ENCODE measurements around the gene SYT7.

The SYT7 gene

DNA sequence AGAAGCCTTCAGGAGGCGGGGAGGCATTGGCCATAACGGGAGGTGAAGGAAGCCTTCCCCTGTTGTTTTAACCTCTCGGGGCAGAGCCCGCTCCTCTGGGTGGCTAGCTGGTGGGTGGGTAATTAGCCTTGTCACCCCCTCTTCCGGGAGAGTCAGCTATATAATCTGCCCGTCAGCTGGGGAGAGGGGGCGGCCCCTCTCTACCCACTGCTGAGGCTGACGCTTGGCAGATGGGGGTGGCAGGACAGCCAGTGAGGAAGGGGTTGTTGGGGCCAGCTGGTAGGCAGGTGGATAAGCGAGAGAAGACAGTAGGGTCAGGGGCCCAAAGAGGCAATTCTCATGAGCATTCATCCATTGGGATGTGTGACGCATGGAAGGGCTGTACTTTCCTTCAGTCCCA is 33.0 kb upstream of the SYT7 start:
- Mint-ChIP-seq H3K9me3 (no peaks in the 10 kb centered on the region), H3K36me3 (ENCODE audit: low read depth) (no peaks in the 10 kb centered on the region), H3K27me3 (peaks cover 24% of the 10 kb centered on the region), H3K27ac (no peak overlapping the region), H3K4me1 (ENCODE audit: low read depth) (peaks cover 4% of the 10 kb centered on the region), H3K4me3 (no peak overlapping the region)

DNA sequence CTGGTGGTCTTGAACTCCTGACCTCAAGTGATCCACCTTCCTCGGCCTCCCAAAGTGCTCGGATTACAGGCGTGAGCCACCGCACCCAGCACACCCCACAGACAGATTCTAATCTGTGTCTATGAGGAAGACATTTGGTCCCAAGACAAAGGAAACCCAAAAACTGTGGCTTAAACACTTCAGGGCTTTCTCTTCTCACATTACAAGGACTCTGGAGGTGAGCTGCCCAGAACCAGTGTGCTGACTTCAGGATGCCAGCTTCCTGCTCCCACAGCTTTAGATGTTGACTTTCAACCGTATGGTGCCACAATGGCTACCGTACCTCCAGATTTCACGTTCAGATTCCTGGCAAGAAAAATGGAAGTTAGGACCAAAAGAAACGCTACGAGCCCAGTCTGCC is 32.2 kb upstream of the SYT7 start:
- Mint-ChIP-seq H3K27me3 (peaks cover 24% of the 10 kb centered on the region), H3K4me3 (no peak overlapping the region), H3K4me1 (ENCODE audit: low read depth) (peaks cover 4% of the 10 kb centered on the region), H3K36me3 (ENCODE audit: low read depth) (no peaks in the 10 kb centered on the region), H3K27ac (no peak overlapping the region), H3K9me3 (no peaks in the 10 kb centered on the region)

DNA sequence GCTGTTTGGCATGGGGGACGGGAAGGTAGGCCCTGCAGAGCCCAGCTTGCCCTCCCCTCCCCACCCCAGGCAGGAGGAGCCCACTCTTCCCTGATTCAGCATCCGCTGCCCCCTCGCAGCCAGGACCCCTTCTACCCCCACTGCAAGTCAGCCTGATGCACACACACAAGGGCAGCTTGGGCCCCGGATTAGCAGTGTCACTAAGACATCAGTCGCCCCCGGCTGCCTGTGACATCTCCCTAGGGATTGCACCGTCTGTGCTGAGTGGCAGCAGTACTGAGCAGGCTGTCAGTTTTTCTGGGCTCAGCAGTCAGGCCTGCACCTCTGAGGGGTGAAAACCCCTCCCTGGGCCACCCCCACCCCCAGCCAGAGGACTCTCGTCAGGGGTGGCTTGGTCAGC is 30.4 kb upstream of the SYT7 start:
- Mint-ChIP-seq H3K36me3 (ENCODE audit: low read depth) (no peaks in the 10 kb centered on the region), H3K9me3 (no peaks in the 10 kb centered on the region), H3K4me3 (no peak overlapping the region), H3K4me1 (ENCODE audit: low read depth) (no peaks in the 10 kb centered on the region), H3K27me3 (peaks cover 20% of the 10 kb centered on the region), H3K27ac (no peak overlapping the region)

DNA sequence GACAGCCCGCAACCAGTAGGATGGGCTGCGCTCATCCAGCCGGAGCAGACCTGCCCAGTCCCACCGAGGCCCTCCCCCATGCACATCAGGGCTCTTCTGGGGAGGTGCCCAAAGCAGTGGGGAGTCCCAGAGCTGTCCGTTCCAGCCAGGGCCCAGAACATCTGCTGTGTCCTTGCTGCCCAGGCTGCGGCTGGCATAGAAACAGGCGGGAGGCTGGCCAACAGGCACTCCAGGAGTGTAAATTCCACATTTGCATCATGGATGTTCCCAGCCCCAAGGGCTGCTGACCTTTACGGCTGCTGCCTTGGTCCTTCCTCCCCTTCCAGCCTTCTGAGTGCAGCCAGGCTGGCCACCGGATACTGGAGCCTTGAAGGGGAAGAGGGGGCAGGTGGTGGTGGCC is 30.0 kb upstream of the SYT7 start:
- no peak overlapping the region for H3K27ac Mint-ChIP-seq
- no peaks in the 10 kb centered on the region for H3K9me3 Mint-ChIP-seq

DNA sequence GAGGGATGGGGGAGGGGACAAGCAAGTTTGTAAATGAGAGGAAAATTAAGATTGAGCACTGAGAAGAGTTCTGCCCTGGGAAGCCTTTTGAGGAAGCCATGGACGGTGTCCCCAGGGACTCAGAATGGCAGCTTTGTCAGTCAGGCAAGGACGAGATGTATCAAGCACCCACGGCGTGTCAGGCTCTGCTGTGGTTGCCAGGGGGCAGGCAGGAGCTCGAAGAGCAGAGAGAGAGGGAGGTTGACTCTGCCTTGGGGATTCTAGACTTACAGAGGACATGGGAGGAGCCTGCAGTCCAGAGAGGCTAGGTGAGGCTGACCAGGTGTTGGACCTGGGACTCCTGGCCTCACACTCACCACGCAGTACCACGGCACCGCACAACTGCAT is 29.1 kb upstream of the SYT7 start:
- Mint-ChIP-seq H3K27ac (no peak overlapping the region), H3K27me3 (peaks cover 27% of the 10 kb centered on the region), H3K4me1 (ENCODE audit: low read depth) (no peaks in the 10 kb centered on the region)

More for the DNA sequence above, 30.0 kb upstream of the SYT7 start:
- Mint-ChIP-seq H3K27me3 (peaks cover 24% of the 10 kb centered on the region), H3K36me3 (ENCODE audit: low read depth) (no peaks in the 10 kb centered on the region), H3K4me3 (no peak overlapping the region), H3K4me1 (ENCODE audit: low read depth) (no peaks in the 10 kb centered on the region)

DNA sequence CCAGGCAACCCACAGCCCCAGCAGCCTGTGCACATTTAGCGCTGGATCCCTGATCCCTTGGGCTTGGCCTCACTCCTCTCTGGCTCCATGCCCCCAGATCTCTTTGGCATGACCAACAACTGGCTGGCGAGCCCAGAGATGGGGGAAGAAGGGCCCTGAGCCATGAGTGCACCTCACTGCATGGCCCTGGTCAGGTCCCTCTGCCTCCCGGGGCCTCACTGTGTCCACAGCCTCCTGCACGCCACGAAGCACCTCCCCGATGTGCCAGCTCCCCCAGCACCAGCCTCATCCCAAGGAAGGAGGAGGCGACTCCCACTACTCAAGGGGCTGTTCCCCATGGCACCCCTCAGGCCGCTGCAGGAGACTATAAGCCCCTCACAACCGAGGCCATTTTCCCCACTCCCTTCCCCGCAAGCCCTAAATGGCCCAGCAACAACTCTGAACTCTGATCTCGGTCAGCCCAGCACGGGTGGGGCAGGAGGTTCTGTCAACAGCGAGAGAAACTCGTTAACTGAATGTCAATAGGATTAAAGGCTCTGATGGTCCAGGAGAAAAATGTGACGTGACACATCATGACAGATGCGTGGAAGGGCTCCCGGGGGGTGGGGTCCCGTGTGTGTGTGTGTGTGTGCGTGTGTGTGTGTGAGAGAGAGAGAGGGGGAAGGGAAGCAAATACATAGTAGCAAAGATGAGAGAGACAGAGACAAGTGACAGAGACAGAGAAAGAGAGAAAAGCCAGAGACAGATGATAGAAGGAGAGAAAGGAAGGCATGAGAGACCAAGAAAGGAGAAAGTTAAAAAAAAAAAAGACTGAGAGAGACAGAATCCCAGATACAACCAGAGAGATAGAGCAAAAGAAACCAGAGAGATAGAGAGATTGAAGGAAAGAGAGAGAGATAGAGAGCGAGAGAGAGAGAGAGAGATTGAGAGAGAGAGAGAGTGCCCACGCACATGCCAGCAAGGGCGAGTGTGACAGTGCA is 28.4 kb upstream of the SYT7 start:
- H3K27me3 Mint-ChIP-seq, result peaks cover 27% of the 10 kb centered on the region
- H3K27ac Mint-ChIP-seq, result no peak overlapping the region
- no peak overlapping the region for H3K4me3 Mint-ChIP-seq
- H3K9me3 Mint-ChIP-seq, result no peaks in the 10 kb centered on the region
- no peaks in the 10 kb centered on the region for H3K36me3 Mint-ChIP-seq (ENCODE audit: low read depth)
- no peaks in the 10 kb centered on the region for H3K4me1 Mint-ChIP-seq (ENCODE audit: low read depth)

More for the DNA sequence above, 29.1 kb upstream of the SYT7 start:
- H3K36me3 Mint-ChIP-seq (ENCODE audit: low read depth), result no peaks in the 10 kb centered on the region
- H3K4me3 Mint-ChIP-seq, result no peak overlapping the region
- no peaks in the 10 kb centered on the region for H3K9me3 Mint-ChIP-seq

DNA sequence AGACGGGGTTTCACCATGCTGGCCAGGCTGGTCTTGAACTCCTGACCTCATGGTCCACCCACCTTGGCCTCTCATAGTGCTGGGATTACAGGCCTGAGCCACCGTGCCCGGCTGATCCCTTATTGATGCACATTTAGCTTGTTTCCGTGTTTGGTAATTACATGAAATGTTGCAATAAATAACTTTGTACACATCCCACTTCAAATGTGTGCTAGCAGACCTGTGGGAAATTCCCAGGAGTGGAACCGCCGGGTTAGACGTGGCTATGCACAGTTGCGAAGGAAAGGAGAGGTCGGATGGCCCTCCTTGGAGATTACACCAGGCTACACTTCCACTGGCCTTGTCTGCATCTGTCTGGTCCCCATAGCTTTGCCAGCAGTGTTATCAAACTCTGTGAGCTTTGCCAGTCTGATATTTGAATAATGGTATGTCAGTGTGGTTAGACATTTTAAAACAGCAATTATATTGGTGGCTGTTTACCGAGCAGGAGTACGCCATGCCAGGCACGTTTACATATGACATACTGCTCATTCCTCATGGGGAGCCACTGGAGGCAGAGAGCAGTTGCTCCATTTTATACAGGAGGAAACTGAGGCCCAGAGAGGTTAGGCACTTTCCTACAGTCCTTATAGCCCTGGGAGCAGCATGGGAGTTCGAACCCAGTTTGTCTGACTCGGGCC is 27.2 kb upstream of the SYT7 start:
- Mint-ChIP-seq H3K4me1 (ENCODE audit: low read depth) (no peaks in the 10 kb centered on the region), H3K9me3 (no peaks in the 10 kb centered on the region), H3K36me3 (ENCODE audit: low read depth) (no peaks in the 10 kb centered on the region), H3K27ac (no peak overlapping the region), H3K27me3 (peaks cover 23% of the 10 kb centered on the region), H3K4me3 (no peak overlapping the region)

DNA sequence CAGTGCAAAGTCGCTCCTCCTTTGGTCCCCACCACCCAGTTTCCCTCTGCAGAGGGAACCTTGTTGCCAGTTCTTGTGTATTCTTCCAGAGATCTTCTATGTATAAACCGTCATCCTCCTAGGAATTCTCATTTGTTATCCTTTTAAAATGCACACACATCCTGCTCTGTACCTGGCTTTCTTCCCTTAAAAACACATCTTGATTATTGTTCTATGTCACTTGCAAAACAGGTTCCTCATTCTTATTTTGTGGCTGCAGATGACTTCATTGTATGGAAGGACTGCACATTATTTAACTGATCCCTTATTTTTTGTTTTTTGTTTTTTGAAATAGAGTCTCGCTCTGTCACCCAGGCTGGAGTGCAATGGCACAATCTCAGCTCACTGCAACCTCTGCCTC is 26.6 kb upstream of the SYT7 start:
- Mint-ChIP-seq H3K27me3 (peaks cover 23% of the 10 kb centered on the region), H3K4me1 (ENCODE audit: low read depth) (no peaks in the 10 kb centered on the region), H3K36me3 (ENCODE audit: low read depth) (no peaks in the 10 kb centered on the region), H3K9me3 (no peaks in the 10 kb centered on the region), H3K27ac (no peak overlapping the region), H3K4me3 (no peak overlapping the region)

DNA sequence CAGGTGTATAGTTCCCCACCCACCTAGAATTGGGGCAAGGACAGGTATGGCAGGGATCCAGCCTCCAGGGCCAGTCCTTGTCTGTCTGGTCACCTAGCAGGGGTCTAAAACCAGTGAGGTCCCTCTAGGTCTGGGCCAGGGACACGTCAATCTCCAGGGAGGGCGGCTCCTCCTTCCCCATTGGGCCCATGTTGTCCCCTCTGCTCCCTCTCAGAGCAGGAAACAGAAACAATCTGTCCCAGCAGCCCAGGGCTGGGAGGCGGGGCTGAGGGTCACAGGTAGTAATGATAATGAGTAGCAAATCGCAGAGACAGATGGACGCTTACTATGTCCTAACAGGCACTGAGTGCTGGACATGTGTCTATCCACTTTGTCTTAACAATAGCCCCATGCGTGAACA is 22.8 kb upstream of the SYT7 start:
- Mint-ChIP-seq H3K9me3 (no peaks in the 10 kb centered on the region), H3K4me3 (no peak overlapping the region), H3K27ac (no peak overlapping the region), H3K27me3 (peaks cover 26% of the 10 kb centered on the region), H3K4me1 (ENCODE audit: low read depth) (no peaks in the 10 kb centered on the region), H3K36me3 (ENCODE audit: low read depth) (no peaks in the 10 kb centered on the region)

DNA sequence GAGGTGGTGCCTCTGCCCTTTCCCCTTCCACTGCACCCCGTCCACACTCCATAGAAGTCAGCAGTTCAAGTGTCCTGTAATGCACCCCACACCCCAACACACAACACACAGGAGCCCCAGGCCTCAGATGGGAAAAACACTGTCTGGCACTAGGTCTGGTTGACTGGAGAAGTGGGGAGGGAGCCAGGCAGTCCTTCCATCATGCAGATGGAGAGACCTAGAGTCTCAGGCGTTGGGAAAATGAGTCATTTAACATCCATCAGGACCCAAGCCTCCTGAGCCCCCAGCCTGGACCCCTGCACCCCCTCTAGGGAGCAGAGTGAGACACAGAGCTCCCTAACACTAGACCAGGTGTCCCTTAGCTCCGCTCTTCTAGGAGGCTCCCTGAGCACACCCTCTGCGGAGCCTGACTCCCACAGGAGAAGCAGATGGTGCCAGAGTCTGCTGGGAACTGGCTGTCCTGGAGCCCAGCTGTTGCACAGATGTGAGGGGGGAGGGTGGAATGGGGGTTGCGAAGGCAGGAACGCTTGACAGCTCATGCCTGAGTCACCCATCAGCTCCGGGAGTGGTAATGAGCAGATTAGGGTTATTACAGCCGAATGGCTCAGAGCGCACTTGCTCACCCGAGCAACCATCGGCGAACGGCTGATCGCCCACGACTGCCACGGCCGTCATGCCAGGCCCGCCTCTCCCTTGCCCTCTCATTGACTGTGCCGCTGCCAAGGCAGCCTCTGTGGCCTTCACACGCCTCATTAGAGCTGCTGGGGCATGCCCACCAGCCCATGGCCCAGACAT is 22.1 kb upstream of the SYT7 start:
- no peaks in the 10 kb centered on the region for H3K9me3 Mint-ChIP-seq
- no peak overlapping the region for H3K27ac Mint-ChIP-seq
- no peak overlapping the region for H3K4me3 Mint-ChIP-seq
- H3K4me1 Mint-ChIP-seq (ENCODE audit: low read depth), result no peaks in the 10 kb centered on the region
- H3K27me3 Mint-ChIP-seq, result peaks cover 29% of the 10 kb centered on the region
- H3K36me3 Mint-ChIP-seq (ENCODE audit: low read depth), result no peaks in the 10 kb centered on the region

DNA sequence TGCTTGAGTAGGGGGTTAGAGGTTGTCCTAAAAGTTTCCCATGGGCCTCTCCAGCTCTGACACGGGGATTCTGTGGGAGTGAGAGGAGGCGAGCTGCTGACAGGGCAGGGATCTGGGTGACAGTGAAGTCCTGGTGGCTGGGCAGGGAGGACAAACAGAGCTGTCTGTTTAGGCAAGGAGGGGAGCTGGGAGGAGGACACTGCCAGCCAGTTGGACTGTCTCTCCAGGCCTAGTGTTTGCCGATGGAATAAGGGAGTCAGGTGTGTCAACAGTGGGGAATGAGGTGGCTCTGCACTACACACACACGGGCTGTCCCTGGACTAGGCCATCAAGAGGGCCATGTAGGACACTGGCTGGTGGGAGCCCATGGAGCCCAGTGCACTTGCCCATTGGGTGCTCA is 20.6 kb upstream of the SYT7 start:
- H3K36me3 Mint-ChIP-seq (ENCODE audit: low read depth), result no peaks in the 10 kb centered on the region
- H3K4me1 Mint-ChIP-seq (ENCODE audit: low read depth), result no peaks in the 10 kb centered on the region
- H3K27me3 Mint-ChIP-seq, result peaks cover 31% of the 10 kb centered on the region
- H3K9me3 Mint-ChIP-seq, result no peaks in the 10 kb centered on the region
- H3K4me3 Mint-ChIP-seq, result no peak overlapping the region
- no peak overlapping the region for H3K27ac Mint-ChIP-seq

DNA sequence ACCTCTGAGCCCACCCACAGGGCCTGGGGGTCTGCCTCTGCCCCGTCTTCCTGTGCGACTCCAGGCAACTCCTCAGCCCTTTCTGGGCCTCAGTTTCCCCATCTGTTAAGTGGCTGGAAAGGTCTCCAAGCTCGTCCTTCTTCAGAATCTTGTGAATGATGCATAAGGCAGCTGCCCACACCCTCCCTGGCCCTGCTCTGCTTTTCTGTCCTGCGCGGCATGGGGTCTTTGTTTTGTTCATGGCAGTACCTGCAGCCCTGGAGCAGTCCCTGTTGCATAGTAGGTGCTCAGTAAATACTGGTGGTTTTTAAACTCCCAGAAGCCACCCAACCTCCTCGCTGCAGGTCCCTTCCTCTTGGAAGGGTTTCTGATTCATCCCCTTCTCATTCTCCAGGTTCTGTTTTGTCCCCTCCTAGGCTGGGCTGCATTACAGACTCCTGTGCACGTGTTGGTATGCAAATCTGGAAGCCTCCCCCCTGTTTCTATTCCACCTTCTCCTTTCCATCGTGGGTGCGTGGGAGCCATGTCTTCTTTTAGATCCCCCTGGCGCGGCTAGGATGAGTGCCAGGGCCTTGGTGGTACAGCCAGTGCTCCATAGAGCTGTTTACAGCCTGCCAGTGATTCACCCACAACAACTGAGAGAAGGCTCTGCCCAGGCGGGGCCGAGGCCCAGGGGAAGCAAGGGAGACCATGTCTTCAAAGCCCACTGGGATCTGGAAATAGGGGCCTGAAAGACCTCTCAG is 19.3 kb upstream of the SYT7 start:
- Mint-ChIP-seq H3K4me1 (ENCODE audit: low read depth) (no peaks in the 10 kb centered on the region), H3K27me3 (peaks cover 24% of the 10 kb centered on the region), H3K27ac (no peak overlapping the region), H3K9me3 (no peaks in the 10 kb centered on the region), H3K4me3 (no peak overlapping the region), H3K36me3 (ENCODE audit: low read depth) (no peaks in the 10 kb centered on the region)

DNA sequence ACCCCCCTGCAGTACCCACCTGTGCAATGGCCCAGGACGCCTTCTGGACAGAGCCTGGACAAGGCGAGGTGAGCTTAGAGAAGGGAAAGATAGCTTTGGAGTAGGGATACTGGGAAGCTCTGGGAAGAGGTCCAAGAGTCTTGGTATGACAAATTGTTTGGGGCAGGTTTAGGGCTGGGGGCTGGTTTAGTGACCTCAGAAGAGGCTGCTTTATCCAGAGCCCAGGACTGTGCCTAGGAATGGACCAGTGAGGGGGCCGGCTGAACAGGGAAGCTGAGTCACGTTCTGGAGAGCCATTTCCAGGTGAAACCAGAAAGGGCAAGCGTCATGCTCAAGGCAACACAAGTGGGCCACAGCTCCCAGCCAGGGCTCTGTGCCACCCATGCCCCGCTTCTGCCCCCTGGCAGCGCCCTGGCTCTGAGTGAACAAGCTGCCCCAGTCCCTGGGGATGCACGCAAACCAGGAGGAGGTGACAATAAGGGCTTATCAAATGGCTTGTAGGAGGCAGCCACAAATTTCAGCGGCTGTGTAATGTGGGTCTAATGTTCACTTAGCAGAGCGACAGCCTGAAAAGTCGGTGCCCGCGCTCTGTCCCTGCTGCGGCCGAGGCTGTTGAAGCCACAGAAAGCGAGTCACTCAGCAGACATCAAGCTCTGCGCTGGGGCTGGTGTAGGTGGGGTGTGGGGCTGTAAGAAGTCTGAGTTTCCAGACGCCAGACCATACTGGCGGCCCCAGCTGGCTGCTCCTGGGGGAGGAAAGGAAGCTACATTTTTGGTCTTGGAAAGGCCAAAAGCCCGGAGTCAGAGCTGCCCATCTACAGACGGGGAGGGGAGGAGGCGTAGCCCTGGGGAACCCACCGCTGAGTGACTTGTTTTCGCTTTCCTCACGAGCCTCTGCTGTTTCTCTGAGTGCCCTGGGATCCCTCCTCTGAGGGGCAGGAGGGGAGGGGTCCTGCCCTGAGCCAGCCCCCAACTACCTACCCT is 18.3 kb upstream of the SYT7 start:
- no peaks in the 10 kb centered on the region for H3K36me3 Mint-ChIP-seq (ENCODE audit: low read depth)
- peaks cover 27% of the 10 kb centered on the region for H3K27me3 Mint-ChIP-seq
- H3K4me1 Mint-ChIP-seq (ENCODE audit: low read depth), result no peaks in the 10 kb centered on the region
- no peaks in the 10 kb centered on the region for H3K9me3 Mint-ChIP-seq
- H3K4me3 Mint-ChIP-seq, result no peak overlapping the region
- no peak overlapping the region for H3K27ac Mint-ChIP-seq

Measured in stimulated activated naive CD8-positive, alpha-beta T cell treated with anti-CD3 and anti-CD28 coated beads, Interleukin-15, Interleukin-2, amounts not matched to agents 100 ng/mL and 50 ng/mL, for 24 hours (primary cell).